Measurements from ENCODE around the gene KCNH4.

The KCNH4 gene

DNA sequence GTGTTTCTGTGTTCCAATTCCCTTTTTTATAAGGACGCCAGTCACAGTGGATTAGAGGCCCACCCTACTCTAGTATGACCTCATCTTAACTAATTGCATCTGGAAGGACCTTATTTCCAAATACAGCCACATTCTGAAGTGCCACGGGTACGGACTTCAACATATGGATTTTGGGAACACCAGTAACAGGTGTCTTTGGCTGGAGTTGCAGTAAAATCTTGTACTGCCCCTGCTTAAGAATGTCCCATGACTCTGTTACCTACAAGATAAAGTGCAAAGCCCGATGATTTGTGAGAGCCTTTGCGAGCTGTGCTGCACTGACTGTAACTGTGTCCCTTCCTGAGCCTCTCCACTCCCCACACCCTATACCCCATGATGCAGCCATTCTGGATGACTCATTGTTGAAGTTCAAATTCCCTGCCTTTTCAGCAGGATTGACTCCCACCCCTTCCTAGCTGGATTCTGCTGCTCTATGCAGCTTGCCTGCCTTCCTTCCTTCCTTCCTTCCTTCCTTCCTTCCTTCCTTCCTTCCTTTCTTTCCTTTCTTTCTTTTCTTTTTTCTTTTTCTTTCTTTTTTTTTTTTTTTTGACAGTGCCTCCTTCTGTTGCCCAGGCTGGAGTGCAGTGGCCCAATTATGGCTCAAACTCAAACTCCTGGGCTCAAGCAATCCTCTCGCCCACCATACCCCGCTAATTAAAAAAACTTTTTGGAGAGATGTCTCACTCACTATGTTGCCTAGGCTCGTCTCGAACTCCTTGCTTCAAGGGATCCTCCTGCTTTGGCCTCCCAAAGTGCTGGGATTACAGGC, 2.2 kb upstream of the KCNH4 start:
- no peaks in the 10 kb centered on the region for H3K9me3 ChIP-seq (ENCODE audit: control insufficient read depth, insufficient read depth, low read depth, low read length)
- ChIA-PET POLR2A (interaction anchor here (0.6 to 1.0 kb wide), 2 partner anchors 9 to 92 kb away, joined by 4 to 11 read pairs; no protein-coding TSS in a partner anchor), CTCF (interaction anchor here (0.7 to 2.9 kb wide), 8 partner anchors 11 to 205 kb away, joined by 3 to 17 read pairs (median 4); partner anchors contain the start of genes GHDC and STAT3)
- no peak overlapping the region for H3K27ac ChIP-seq (ENCODE audit: extremely low read depth, low read depth, low read length)
- no peaks in the 10 kb centered on the region for H3K4me1 ChIP-seq (ENCODE audit: control insufficient read depth, insufficient read depth, low read length)
- H3K36me3 ChIP-seq (ENCODE audit: control insufficient read depth in 2 of 2, insufficient read depth in 1 of 2, low read length in 2 of 2) = no peaks in the 10 kb centered on the region
- H3K4me3 ChIP-seq (ENCODE audit: low read depth, low read length) = no peak overlapping the region
- TF ChIP-seq KLF8 (tag by site-specific recombination; IDR thresholded peaks at IDR 0.05) = peak; percentile 88
- peak; percentile 74 for TF ChIP-seq EGR2 (tag by site-specific recombination; IDR thresholded peaks at IDR 0.05; ENCODE audit: low read depth)
- TF ChIP-seq, protein P1, sequence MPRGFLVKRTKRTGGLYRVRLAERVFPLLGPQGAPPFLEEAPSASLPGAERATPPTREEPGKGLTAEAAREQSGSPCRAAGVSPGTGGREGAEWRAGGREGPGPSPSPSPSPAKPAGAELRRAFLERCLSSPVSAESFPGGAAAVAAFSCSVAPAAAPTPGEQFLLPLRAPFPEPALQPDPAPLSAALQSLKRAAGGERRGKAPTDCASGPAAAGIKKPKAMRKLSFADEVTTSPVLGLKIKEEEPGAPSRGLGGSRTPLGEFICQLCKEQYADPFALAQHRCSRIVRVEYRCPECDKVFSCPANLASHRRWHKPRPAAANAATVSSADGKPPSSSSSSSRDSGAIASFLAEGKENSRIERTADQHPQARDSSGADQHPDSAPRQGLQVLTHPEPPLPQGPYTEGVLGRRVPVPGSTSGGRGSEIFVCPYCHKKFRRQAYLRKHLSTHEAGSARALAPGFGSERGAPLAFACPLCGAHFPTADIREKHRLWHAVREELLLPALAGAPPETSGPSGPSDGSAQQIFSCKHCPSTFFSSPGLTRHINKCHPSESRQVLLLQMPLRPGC (tag by site-specific recombination; IDR thresholded peaks at IDR 0.05) = peak; percentile 38; the same call in 1 of the 2 replicates
- peak; percentile 70 for TF ChIP-seq KLF1 (tag by site-specific recombination; IDR thresholded peaks at IDR 0.05)
- TF ChIP-seq, protein P2, sequence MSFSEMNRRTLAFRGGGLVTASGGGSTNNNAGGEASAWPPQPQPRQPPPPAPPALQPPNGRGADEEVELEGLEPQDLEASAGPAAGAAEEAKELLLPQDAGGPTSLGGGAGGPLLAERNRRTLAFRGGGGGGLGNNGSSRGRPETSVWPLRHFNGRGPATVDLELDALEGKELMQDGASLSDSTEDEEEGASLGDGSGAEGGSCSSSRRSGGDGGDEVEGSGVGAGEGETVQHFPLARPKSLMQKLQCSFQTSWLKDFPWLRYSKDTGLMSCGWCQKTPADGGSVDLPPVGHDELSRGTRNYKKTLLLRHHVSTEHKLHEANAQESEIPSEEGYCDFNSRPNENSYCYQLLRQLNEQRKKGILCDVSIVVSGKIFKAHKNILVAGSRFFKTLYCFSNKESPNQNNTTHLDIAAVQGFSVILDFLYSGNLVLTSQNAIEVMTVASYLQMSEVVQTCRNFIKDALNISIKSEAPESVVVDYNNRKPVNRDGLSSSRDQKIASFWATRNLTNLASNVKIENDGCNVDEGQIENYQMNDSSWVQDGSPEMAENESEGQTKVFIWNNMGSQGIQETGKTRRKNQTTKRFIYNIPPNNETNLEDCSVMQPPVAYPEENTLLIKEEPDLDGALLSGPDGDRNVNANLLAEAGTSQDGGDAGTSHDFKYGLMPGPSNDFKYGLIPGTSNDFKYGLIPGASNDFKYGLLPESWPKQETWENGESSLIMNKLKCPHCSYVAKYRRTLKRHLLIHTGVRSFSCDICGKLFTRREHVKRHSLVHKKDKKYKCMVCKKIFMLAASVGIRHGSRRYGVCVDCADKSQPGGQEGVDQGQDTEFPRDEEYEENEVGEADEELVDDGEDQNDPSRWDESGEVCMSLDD (tag by site-specific recombination; IDR thresholded peaks at IDR 0.05) = peak; percentile 67
- TF ChIP-seq ZNF571 (tag by site-specific recombination; IDR thresholded peaks at IDR 0.05) = no peak
- TF ChIP-seq, protein P3, sequence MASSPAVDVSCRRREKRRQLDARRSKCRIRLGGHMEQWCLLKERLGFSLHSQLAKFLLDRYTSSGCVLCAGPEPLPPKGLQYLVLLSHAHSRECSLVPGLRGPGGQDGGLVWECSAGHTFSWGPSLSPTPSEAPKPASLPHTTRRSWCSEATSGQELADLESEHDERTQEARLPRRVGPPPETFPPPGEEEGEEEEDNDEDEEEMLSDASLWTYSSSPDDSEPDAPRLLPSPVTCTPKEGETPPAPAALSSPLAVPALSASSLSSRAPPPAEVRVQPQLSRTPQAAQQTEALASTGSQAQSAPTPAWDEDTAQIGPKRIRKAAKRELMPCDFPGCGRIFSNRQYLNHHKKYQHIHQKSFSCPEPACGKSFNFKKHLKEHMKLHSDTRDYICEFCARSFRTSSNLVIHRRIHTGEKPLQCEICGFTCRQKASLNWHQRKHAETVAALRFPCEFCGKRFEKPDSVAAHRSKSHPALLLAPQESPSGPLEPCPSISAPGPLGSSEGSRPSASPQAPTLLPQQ (tag by site-specific recombination; IDR thresholded peaks at IDR 0.05) = peak; percentile 46; the same call in 1 of the 2 replicates
- no peak for TF ChIP-seq ZNF654 (tag by site-specific recombination; IDR thresholded peaks at IDR 0.05; ENCODE audit: low read depth)
- TF ChIP-seq KLF16 (tag by site-specific recombination; IDR thresholded peaks at IDR 0.05) = no peak
- peak; percentile 58; the same call in 1 of the 2 replicates for TF ChIP-seq ZNF660 (tag by site-specific recombination; IDR thresholded peaks at IDR 0.05)
- TF ChIP-seq ZNF24 (tag by site-specific recombination; IDR thresholded peaks at IDR 0.05) = peak; percentile 77
- peak; percentile 85; the same call in 1 of the 2 replicates for TF ChIP-seq ZSCAN23 (tag by site-specific recombination; IDR thresholded peaks at IDR 0.05)
- TF ChIP-seq ZNF184 (tag by site-specific recombination; IDR thresholded peaks at IDR 0.05) = peak; percentile 48; the same call in 1 of the 2 replicates
- TF ChIP-seq ZNF768 (tag by site-specific recombination; IDR thresholded peaks at IDR 0.05) = peak; percentile 76; the same call in 1 of the 2 replicates
- TF ChIP-seq SP7 (tag by site-specific recombination; IDR thresholded peaks at IDR 0.05) = peak; percentile 73; the same call in 1 of the 2 replicates
- TF ChIP-seq, protein P4, sequence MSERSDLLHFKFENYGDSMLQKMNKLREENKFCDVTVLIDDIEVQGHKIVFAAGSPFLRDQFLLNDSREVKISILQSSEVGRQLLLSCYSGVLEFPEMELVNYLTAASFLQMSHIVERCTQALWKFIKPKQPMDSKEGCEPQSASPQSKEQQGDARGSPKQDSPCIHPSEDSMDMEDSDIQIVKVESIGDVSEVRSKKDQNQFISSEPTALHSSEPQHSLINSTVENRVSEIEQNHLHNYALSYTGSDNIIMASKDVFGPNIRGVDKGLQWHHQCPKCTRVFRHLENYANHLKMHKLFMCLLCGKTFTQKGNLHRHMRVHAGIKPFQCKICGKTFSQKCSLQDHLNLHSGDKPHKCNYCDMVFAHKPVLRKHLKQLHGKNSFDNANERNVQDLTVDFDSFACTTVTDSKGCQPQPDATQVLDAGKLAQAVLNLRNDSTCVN (tag by site-specific recombination; optimal IDR thresholded peaks at IDR 0.05) = peak; percentile 9
- peak; percentile 25 for TF ChIP-seq ZBTB21 (tag by site-specific recombination; IDR thresholded peaks at IDR 0.05)
- TF ChIP-seq ZBTB48 (tag by site-specific recombination; IDR thresholded peaks at IDR 0.05) = 0 out of 2 replicates have a peak, but pooled peaks have one; percentile 25
- no peak for TF ChIP-seq ZNF560 (tag by site-specific recombination; IDR thresholded peaks at IDR 0.05; ENCODE audit: borderline replicate concordance)
- TF ChIP-seq KLF7 (tag by site-specific recombination; IDR thresholded peaks at IDR 0.05; ENCODE audit: borderline replicate concordance) = no peak
- TF ChIP-seq, protein P5, sequence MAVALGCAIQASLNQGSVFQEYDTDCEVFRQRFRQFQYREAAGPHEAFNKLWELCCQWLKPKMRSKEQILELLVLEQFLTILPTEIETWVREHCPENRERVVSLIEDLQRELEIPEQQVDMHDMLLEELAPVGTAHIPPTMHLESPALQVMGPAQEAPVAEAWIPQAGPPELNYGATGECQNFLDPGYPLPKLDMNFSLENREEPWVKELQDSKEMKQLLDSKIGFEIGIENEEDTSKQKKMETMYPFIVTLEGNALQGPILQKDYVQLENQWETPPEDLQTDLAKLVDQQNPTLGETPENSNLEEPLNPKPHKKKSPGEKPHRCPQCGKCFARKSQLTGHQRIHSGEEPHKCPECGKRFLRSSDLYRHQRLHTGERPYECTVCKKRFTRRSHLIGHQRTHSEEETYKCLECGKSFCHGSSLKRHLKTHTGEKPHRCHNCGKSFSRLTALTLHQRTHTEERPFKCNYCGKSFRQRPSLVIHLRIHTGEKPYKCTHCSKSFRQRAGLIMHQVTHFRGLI (tag by site-specific recombination; IDR thresholded peaks at IDR 0.05) = no peak; the same call in 1 of the 2 replicates
- no peak for TF ChIP-seq YY2 (tag by site-specific recombination; IDR thresholded peaks at IDR 0.05)
- TF ChIP-seq, protein P6, sequence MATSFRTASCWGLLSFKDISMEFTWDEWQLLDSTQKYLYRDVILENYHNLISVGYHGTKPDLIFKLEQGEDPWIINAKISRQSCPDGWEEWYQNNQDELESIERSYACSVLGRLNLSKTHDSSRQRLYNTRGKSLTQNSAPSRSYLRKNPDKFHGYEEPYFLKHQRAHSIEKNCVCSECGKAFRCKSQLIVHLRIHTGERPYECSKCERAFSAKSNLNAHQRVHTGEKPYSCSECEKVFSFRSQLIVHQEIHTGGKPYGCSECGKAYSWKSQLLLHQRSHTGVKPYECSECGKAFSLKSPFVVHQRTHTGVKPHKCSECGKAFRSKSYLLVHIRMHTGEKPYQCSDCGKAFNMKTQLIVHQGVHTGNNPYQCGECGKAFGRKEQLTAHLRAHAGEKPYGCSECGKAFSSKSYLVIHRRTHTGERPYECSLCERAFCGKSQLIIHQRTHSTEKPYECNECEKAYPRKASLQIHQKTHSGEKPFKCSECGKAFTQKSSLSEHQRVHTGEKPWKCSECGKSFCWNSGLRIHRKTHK (tag by site-specific recombination; IDR thresholded peaks at IDR 0.05) = no peak
- peak; percentile 42; the same call in 1 of the 2 replicates for TF ChIP-seq ZNF394 (tag by site-specific recombination; IDR thresholded peaks at IDR 0.05; ENCODE audit: borderline replicate concordance)
- peak; percentile 71 for TF ChIP-seq ZFHX2 (tag by site-specific recombination; conservative IDR thresholded peaks at IDR 0.05)
- 0 out of 2 replicates have a peak, but pooled peaks have one; percentile 45 for TF ChIP-seq ZNF324 (tag by site-specific recombination; IDR thresholded peaks at IDR 0.05)
- no peak for TF ChIP-seq ZNF133 (tag by site-specific recombination; IDR thresholded peaks at IDR 0.05)
